Astrocyte (in vitro differentiated cells and primary cell): ENCODE data around the gene B3GAT2. TPM values are rescaled to one million over a fixed set of nuclear protein-coding genes. Genes with fewer than 3 reads are reported as not detected.

Source experiments
- DNase-seq: peaks from one replicate; pipeline ENCODE4 v3.0.0-alpha.2; 2010; ENCODE audit warnings: low read depth
- FAIRE-seq: peaks from 2 replicates; lab custom pipeline; 2011; peaks lifted over from hg19 to GRCh38; lab: Jason Lieb, UNC
- H2AFZ ChIP-seq: 2 replicates; pipeline ENCODE4 v1.6.0; 2012; ENCODE audit warnings: low read depth, low read length, inconsistent platforms
- H3K27ac ChIP-seq: 2 replicates; pipeline ENCODE4 v1.5.1; 2011; ENCODE audit warnings: low read depth, low read length, inconsistent platforms
- H3K27me3 ChIP-seq: 2 replicates; pipeline ENCODE4 v1.6.0; 2011; ENCODE audit warnings: low read length, inconsistent platforms; ENCODE audit not compliant: insufficient read depth
- H3K36me3 ChIP-seq: 2 replicates; pipeline ENCODE4 v1.5.1; 2011; ENCODE audit warnings: low read length, inconsistent platforms; ENCODE audit not compliant: insufficient read depth
- H3K4me1 ChIP-seq: 2 replicates; pipeline ENCODE4 v1.5.1; 2011; ENCODE audit warnings: low read length, inconsistent platforms; ENCODE audit not compliant: insufficient read depth
- H3K4me2 ChIP-seq: 2 replicates; pipeline ENCODE4 v1.6.0; 2012; ENCODE audit warnings: low read length, inconsistent platforms
- H3K4me3 ChIP-seq: 2 replicates; pipeline ENCODE4 v1.5.1; 2011; ENCODE audit warnings: low read depth, mild to moderate bottlenecking, low read length, inconsistent platforms; ENCODE audit not compliant: insufficient read depth
- H3K79me2 ChIP-seq: 2 replicates; pipeline ENCODE4 v1.6.0; 2012; ENCODE audit warnings: mild to moderate bottlenecking, low read length, inconsistent platforms; ENCODE audit not compliant: insufficient read depth
- H3K9ac ChIP-seq: 2 replicates; pipeline ENCODE4 v1.6.0; 2012; ENCODE audit warnings: mild to moderate bottlenecking, low read length, inconsistent platforms
- H3K9me3 ChIP-seq: 2 replicates; pipeline ENCODE4 v1.5.1; 2012; ENCODE audit warnings: low read depth, mild to moderate bottlenecking, low read length, inconsistent platforms; ENCODE audit not compliant: insufficient read depth
- H4K20me1 ChIP-seq: 2 replicates; pipeline ENCODE4 v1.6.0; 2012; ENCODE audit warnings: low read length, inconsistent platforms; ENCODE audit not compliant: insufficient read depth
- H3K27ac Mint-ChIP-seq: one replicate; pipeline ENCODE4 v1.8.0; 2021; ENCODE audit warnings: mild to moderate bottlenecking, mixed read lengths; ENCODE audit not compliant: unreplicated experiment
- H3K27me3 Mint-ChIP-seq: one replicate; pipeline ENCODE4 v1.8.0; 2021; ENCODE audit warnings: low read depth, mixed read lengths; ENCODE audit not compliant: unreplicated experiment
- H3K36me3 Mint-ChIP-seq: one replicate; pipeline ENCODE4 v1.8.0; 2021; ENCODE audit warnings: low read depth, mixed read lengths; ENCODE audit not compliant: unreplicated experiment
- H3K4me1 Mint-ChIP-seq: one replicate; pipeline ENCODE4 v1.8.0; 2021; ENCODE audit warnings: low read depth, mixed read lengths; ENCODE audit not compliant: unreplicated experiment
- H3K4me3 Mint-ChIP-seq: one replicate; pipeline ENCODE4 v1.8.0; 2021; ENCODE audit warnings: mild to moderate bottlenecking, moderate library complexity, mixed read lengths; ENCODE audit not compliant: unreplicated experiment
- H3K9me3 Mint-ChIP-seq: one replicate; pipeline ENCODE4 v1.8.0; 2021; ENCODE audit warnings: mild to moderate bottlenecking, mixed read lengths; ENCODE audit not compliant: unreplicated experiment
- CTCF ChIP-seq: IDR thresholded peaks from 2 replicates; pipeline ENCODE4 v1.5.1; 2011; ENCODE audit warnings: low read depth, mild to moderate bottlenecking, inconsistent platforms, low read length, moderate library complexity; ENCODE audit not compliant: insufficient read depth
- EZH2 ChIP-seq: IDR thresholded peaks from 2 replicates; pipeline ENCODE4 v1.6.1; 2012; ENCODE audit warnings: mild to moderate bottlenecking, low read length, inconsistent platforms; ENCODE audit not compliant: insufficient read depth
- total RNA-seq: library from RNA; stranded (reverse); gene quantifications from 2 replicates; pipeline ENCODE4 v1.2.1, GENCODE V29; 2021

Gene B3GAT2
- total RNA-seq, 1 donor from 2014 or later: not detected

GRCh38 chr6:70846207-70846835 lies 110.5 kb downstream of the B3GAT2 start:
- Mint-ChIP-seq H3K27me3 (no peaks in the 10 kb centered on the region), H3K27ac (no peak overlapping the region), H3K4me3 (no peak overlapping the region), H3K9me3 (no peaks in the 10 kb centered on the region), H3K4me1 (no peaks in the 10 kb centered on the region), H3K36me3 (no peaks in the 10 kb centered on the region)
- no peaks in the 10 kb centered on the region for H3K9me3 ChIP-seq
- H4K20me1 ChIP-seq: no peaks in the 10 kb centered on the region
- H3K9ac ChIP-seq: no peak overlapping the region
- no peaks in the 10 kb centered on the region for H3K27me3 ChIP-seq
- no peak overlapping the region for H3K27ac ChIP-seq
- H3K79me2 ChIP-seq: no peaks in the 10 kb centered on the region
- FAIRE-seq: no peak
- H3K36me3 ChIP-seq: no peaks in the 10 kb centered on the region
- H3K4me3 ChIP-seq: no peak overlapping the region
- no peak overlapping the region for H3K4me2 ChIP-seq
- no peaks in the 10 kb centered on the region for H3K4me1 ChIP-seq
- no peak overlapping the region for H2AFZ ChIP-seq
- TF ChIP-seq EZH2: no peak
- no peak for TF ChIP-seq CTCF
- DNase-seq: no peak

- DNase-seq (no peak), FAIRE-seq (no peak)
- H3K27ac ChIP-seq: no peak overlapping the region
- H3K27me3 ChIP-seq: no peaks in the 10 kb centered on the region
- no peak overlapping the region for H2AFZ ChIP-seq
- TF ChIP-seq EZH2 (no peak), CTCF (no peak)
- H3K9me3 ChIP-seq: no peaks in the 10 kb centered on the region
- H4K20me1 ChIP-seq: no peaks in the 10 kb centered on the region
- no peak overlapping the region for H3K9ac ChIP-seq
- no peak overlapping the region for H3K4me3 Mint-ChIP-seq
- peaks cover 3% of the 10 kb centered on the region for H3K4me1 Mint-ChIP-seq
- H3K27me3 Mint-ChIP-seq: no peaks in the 10 kb centered on the region
- H3K4me2 ChIP-seq: no peak overlapping the region
- H3K36me3 Mint-ChIP-seq: no peaks in the 10 kb centered on the region
- H3K4me3 ChIP-seq: no peak overlapping the region
- H3K27ac Mint-ChIP-seq: no peak overlapping the region
- H3K9me3 Mint-ChIP-seq: no peaks in the 10 kb centered on the region
- H3K4me1 ChIP-seq: no peaks in the 10 kb centered on the region
- no peaks in the 10 kb centered on the region for H3K79me2 ChIP-seq
- H3K36me3 ChIP-seq: no peaks in the 10 kb centered on the region
Observed at GRCh38 chr6:70844301-70844700, 112.6 kb downstream of the B3GAT2 start.

GRCh38 chr6:70843328-70843918 lies 113.4 kb downstream of the B3GAT2 start:
- no peak for FAIRE-seq
- no peaks in the 10 kb centered on the region for H3K4me1 ChIP-seq
- no peak overlapping the region for H3K4me3 Mint-ChIP-seq

More at GRCh38 chr6:70843328-70843918, 113.4 kb downstream of the B3GAT2 start:
- H3K27me3 Mint-ChIP-seq: no peaks in the 10 kb centered on the region
- no peak overlapping the region for H3K4me3 ChIP-seq
- H3K27me3 ChIP-seq: no peaks in the 10 kb centered on the region
- H3K4me2 ChIP-seq: no peak overlapping the region
- H3K27ac ChIP-seq: no peak overlapping the region
- no peaks in the 10 kb centered on the region for H3K36me3 ChIP-seq
- H2AFZ ChIP-seq: no peak overlapping the region
- H4K20me1 ChIP-seq: no peaks in the 10 kb centered on the region
- H3K9me3 Mint-ChIP-seq: no peaks in the 10 kb centered on the region
- no peaks in the 10 kb centered on the region for H3K79me2 ChIP-seq
- H3K9me3 ChIP-seq: no peaks in the 10 kb centered on the region
- no peak for DNase-seq
- H3K36me3 Mint-ChIP-seq: no peaks in the 10 kb centered on the region
- no peak for TF ChIP-seq EZH2
- no peak for TF ChIP-seq CTCF
- no peak overlapping the region for H3K9ac ChIP-seq
- H3K27ac Mint-ChIP-seq: no peak overlapping the region
- H3K4me1 Mint-ChIP-seq: peaks cover 11% of the 10 kb centered on the region
